Endothelial cell of umbilical vein (primary cell): ENCODE measurements around the gene STON2. TPM values are rescaled to one million over a fixed set of nuclear protein-coding genes. Genes with fewer than 3 reads are reported as not detected.

ENCODE experiments used
- BruUV-seq: library from RNA; stranded (reverse); fragments of 400-500 nt; replicated peaks from 2 replicates; lab custom pipeline; 2021; lab: Mats Ljungman, UMichigan
- CTCF ChIA-PET: fragments of 300-600, 350-600 bp; sonication (Branson Sonifier 250); formaldehyde crosslinking; loops from one replicate; lab custom pipeline; 2021; ENCODE audit warnings: antibody characterized with exemption, inconsistent platforms; lab: Charles Lee
- POLR2A ChIA-PET: fragments of 300-600, 350-600 bp; sonication (Branson Sonifier 250); formaldehyde crosslinking; loops from one replicate; lab custom pipeline; 2021; ENCODE audit warnings: antibody characterized with exemption, inconsistent platforms; lab: Charles Lee
- DNase-seq: peaks from one replicate; pipeline ENCODE4 v3.0.0-alpha.2; 2011; ENCODE audit warnings: low read depth, low spot score
- FAIRE-seq: peaks from 2 replicates; lab custom pipeline; 2011; peaks lifted over from hg19 to GRCh38; lab: Jason Lieb, UNC
- H2AFZ ChIP-seq: 2 replicates; pipeline ENCODE4 v1.6.0; 2012; ENCODE audit warnings: low read depth, low read length, control low read depth, inconsistent platforms
- H3K27ac ChIP-seq: 2 replicates; pipeline ENCODE4 v1.5.1; 2011; ENCODE audit warnings: low read depth, mild to moderate bottlenecking, control low read depth, low read length, moderate library complexity; ENCODE audit not compliant: insufficient read depth
- H3K27me3 ChIP-seq, 2 experiments: 2 replicates each; pipeline versions ENCODE4 v1.6.0 to v1.6.1; 2011; ENCODE audit warnings: low read length in 2 of 2, mixed read lengths in 1 of 2; ENCODE audit not compliant: control insufficient read depth in 2 of 2, insufficient read depth in 2 of 2
- H3K36me3 ChIP-seq, 2 experiments: 2 replicates in 1 of 2; 3 replicates in 1 of 2; pipeline ENCODE4 v1.5.1; 2011; ENCODE audit warnings: low read length in 2 of 2, mild to moderate bottlenecking in 1 of 2, moderate library complexity in 1 of 2; ENCODE audit not compliant: control insufficient read depth in 2 of 2, insufficient read depth in 2 of 2; ENCODE audit errors: extremely low read depth in 1 of 2
- H3K4me1 ChIP-seq: 3 replicates; pipeline ENCODE4 v1.5.1; 2011; ENCODE audit warnings: mild to moderate bottlenecking, low read length; ENCODE audit not compliant: control insufficient read depth, insufficient read depth; ENCODE audit errors: extremely low read depth
- H3K4me2 ChIP-seq: 2 replicates; pipeline ENCODE4 v1.6.1; 2011; ENCODE audit warnings: low read length, control low read depth, mixed read lengths; ENCODE audit not compliant: insufficient read depth
- H3K4me3 ChIP-seq, 3 experiments: fragments of 200-600 bp in 1 of 3; sonication (generic), shearing (Covaris generic) in 1 of 3; replicated peaks in 1 of 3; 2 replicates each; pipeline ENCODE4 v1.5.1; 2011 to 2016; ENCODE audit warnings: control low read depth in 3 of 3, low read length in 3 of 3, mild to moderate bottlenecking in 2 of 3, inconsistent platforms in 1 of 3, low read depth in 1 of 3, moderate library complexity in 1 of 3; ENCODE audit not compliant: insufficient read depth in 1 of 3
- H3K79me2 ChIP-seq: 2 replicates; pipeline ENCODE4 v1.6.0; 2012; ENCODE audit warnings: low read length, inconsistent platforms; ENCODE audit not compliant: control insufficient read depth, insufficient read depth
- H3K9ac ChIP-seq: replicated peaks from 2 replicates; pipeline ENCODE3; 2011; ENCODE audit warnings: low read length, control low read depth; ENCODE audit not compliant: insufficient read depth; ENCODE audit errors: extremely low read depth
- H3K9me1 ChIP-seq: replicated peaks from 3 replicates; pipeline ENCODE4 v1.6.0; 2011; ENCODE audit warnings: mild to moderate bottlenecking, low read length; ENCODE audit not compliant: control insufficient read depth, insufficient read depth; ENCODE audit errors: extremely low read depth
- H3K9me3 ChIP-seq: replicated peaks from 2 replicates; pipeline ENCODE4 v1.5.1; 2012; ENCODE audit warnings: low read length, inconsistent platforms; ENCODE audit not compliant: control insufficient read depth, insufficient read depth
- H4K20me1 ChIP-seq: replicated peaks from 2 replicates; pipeline ENCODE3; 2011; ENCODE audit warnings: mild to moderate bottlenecking, low read length; ENCODE audit not compliant: control insufficient read depth, insufficient read depth; ENCODE audit errors: extremely low read depth
- EZH2 ChIP-seq: IDR thresholded peaks from 2 replicates; pipeline ENCODE4 v1.6.1; 2012; ENCODE audit warnings: borderline replicate concordance, low read depth, mild to moderate bottlenecking, moderate library complexity, low read length, inconsistent platforms; ENCODE audit not compliant: severe bottlenecking
- FOS ChIP-seq: IDR thresholded peaks from 2 replicates; pipeline ENCODE4 v1.6.1; 2011; ENCODE audit warnings: mild to moderate bottlenecking, low read length, moderate library complexity, borderline replicate concordance; ENCODE audit not compliant: insufficient read depth
- GATA2 ChIP-seq: IDR thresholded peaks from 2 replicates; pipeline ENCODE4 v1.7.0; 2011; ENCODE audit warnings: low read depth, mild to moderate bottlenecking, moderate library complexity, mixed read lengths, low read length; ENCODE audit not compliant: insufficient read length, insufficient read depth
- JUN ChIP-seq: IDR thresholded peaks from 2 replicates; pipeline ENCODE4 v1.6.1; 2011; ENCODE audit warnings: borderline replicate concordance, low read depth; ENCODE audit not compliant: insufficient read length, insufficient read depth
- MAX ChIP-seq: IDR thresholded peaks from 2 replicates; pipeline ENCODE4 v1.6.1; 2011; ENCODE audit not compliant: insufficient read depth, insufficient read length
- MYC ChIP-seq: IDR thresholded peaks from one replicate; pipeline ENCODE4 v1.6.1; 2011; ENCODE audit warnings: mild to moderate bottlenecking, low read depth, low read length
- POLR2A ChIP-seq: IDR thresholded peaks from 2 replicates; pipeline ENCODE4 v1.6.1; 2012; ENCODE audit warnings: low read depth, mild to moderate bottlenecking, control low read depth, low read length
- POLR2AphosphoS5 ChIP-seq: IDR thresholded peaks from 2 replicates; pipeline ENCODE4 v1.6.1; 2012; ENCODE audit warnings: low read depth, mild to moderate bottlenecking, control low read depth, low read length, moderate library complexity; ENCODE audit not compliant: insufficient read depth
- dilution Hi-C: fragments of 300-500 bp; cut with MboI; formaldehyde crosslinking; loops from one replicate; pipeline ENCODE4 v1.15.0; 2019; ENCODE audit warnings: low sequenced_read_pairs; ENCODE audit not compliant: extremely low pct_ligation_motif_present
- intact Hi-C: fragments of 100-400 bp; cut with micrococcal nuclease; formaldehyde crosslinking; loops from one replicate; pipeline ENCODE4 v1.10.0; 2022
- polyA plus RNA-seq, 4 experiments: library from polyadenylated mRNA; depleted of rRNA in 3 of 4; stranded (reverse) in 3 of 4; unstranded in 1 of 4; fragments of >200 nt; gene quantifications; 2 replicates each; pipeline versions ENCODE4 v1.2.1 to v1.2.3, GENCODE V29; 2011 to 2012; ENCODE audit warnings: missing spikeins in 1 of 4
- total RNA-seq: library from RNA; stranded (reverse); gene quantifications from 2 replicates; pipeline ENCODE4 v1.2.3, GENCODE V29; 2021
- TF ChIP-seq, protein P1 (sequence below), 2 donors: IDR thresholded peaks; 1 replicate in 1 of 2; 2 replicates in 1 of 2; pipeline ENCODE4 v1.5.1; 2011; ENCODE audit warnings: low read length in 2 of 2, mild to moderate bottlenecking in 2 of 2, moderate library complexity in 2 of 2, control low read depth in 1 of 2, inconsistent platforms in 1 of 2, low read depth in 1 of 2; ENCODE audit not compliant: insufficient read depth in 1 of 2; ENCODE audit errors: extremely low read depth in 1 of 2

The STON2 gene
- total and polyA plus RNA-seq, 2 donors (not counting 3 experiments of a cell fraction or from before 2014, with no cell fraction given), result not detected

DNA sequence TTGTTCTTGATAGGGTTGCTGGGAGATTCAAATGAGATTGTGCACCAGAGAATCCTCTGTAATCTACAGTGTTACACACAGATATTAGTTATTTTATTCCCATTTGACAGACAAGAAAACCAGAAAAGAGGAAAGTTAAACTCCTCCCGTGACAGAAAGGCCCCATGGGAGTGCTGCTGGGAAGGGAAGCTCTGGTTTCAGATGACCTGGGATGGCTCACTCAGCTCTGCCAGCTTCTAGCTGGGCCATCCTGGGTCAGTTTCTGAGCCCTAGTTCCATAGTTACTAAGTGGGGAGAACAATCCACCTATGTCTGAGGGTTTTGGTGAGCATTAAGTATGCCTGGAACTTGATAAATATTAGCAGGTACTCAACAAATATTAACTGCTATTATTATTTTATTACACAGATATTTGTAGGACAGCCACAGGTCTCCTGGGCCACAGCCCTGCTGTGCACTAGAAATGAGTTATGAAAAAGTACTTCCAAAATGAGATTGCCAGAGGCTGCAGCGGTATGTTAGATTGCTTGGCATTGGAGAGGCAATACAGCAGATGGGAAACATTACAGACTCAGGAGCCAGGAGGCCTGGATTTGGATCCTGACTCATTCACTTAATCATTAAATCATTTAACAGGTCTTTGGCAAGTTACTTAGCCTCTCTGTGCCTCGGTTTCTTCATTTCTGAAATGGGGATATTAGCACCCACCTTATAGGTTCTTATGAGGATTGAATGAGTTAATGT lies 47.1 kb upstream of the STON2 start:
- H2AFZ ChIP-seq, result no peak overlapping the region
- ChIA-PET CTCF (no interaction called here), POLR2A (no interaction called here)
- dilution Hi-C loops, result no loop called here
- no peaks in the 10 kb centered on the region for H3K9me1 ChIP-seq
- H3K9ac ChIP-seq, result no peak overlapping the region
- H3K27ac ChIP-seq, result no peak overlapping the region
- H3K4me2 ChIP-seq, result no peak overlapping the region
- no peak for FAIRE-seq
- no peak overlapping the region for H3K4me3 ChIP-seq
- TF ChIP-seq MYC, result no peak
- TF ChIP-seq FOS, result no peak
- no peak for TF ChIP-seq POLR2AphosphoS5
- TF ChIP-seq, protein P1, sequence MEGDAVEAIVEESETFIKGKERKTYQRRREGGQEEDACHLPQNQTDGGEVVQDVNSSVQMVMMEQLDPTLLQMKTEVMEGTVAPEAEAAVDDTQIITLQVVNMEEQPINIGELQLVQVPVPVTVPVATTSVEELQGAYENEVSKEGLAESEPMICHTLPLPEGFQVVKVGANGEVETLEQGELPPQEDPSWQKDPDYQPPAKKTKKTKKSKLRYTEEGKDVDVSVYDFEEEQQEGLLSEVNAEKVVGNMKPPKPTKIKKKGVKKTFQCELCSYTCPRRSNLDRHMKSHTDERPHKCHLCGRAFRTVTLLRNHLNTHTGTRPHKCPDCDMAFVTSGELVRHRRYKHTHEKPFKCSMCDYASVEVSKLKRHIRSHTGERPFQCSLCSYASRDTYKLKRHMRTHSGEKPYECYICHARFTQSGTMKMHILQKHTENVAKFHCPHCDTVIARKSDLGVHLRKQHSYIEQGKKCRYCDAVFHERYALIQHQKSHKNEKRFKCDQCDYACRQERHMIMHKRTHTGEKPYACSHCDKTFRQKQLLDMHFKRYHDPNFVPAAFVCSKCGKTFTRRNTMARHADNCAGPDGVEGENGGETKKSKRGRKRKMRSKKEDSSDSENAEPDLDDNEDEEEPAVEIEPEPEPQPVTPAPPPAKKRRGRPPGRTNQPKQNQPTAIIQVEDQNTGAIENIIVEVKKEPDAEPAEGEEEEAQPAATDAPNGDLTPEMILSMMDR (IDR thresholded peaks at IDR 0.05; ENCODE audit: extremely low read depth in 1 of 2, insufficient read depth in 1 of 2, low read depth in 1 of 2, low read length in 2 of 2), result no peak
- no peak for TF ChIP-seq POLR2A
- no peak for TF ChIP-seq GATA2
- TF ChIP-seq MAX, result no peak
- TF ChIP-seq EZH2, result no peak
- TF ChIP-seq JUN, result no peak
- no peaks in the 10 kb centered on the region for H3K79me2 ChIP-seq
- no peaks in the 10 kb centered on the region for H3K9me3 ChIP-seq
- H3K36me3 ChIP-seq, result no peaks in the 10 kb centered on the region
- BruUV-seq, result no TSS peak
- no peaks in the 10 kb centered on the region for H4K20me1 ChIP-seq
- H3K27me3 ChIP-seq, result peaks cover 2 to 10% of the 10 kb centered on the region in 2 experiments
- DNase-seq, result no peak
- no peaks in the 10 kb centered on the region for H3K4me1 ChIP-seq
- intact Hi-C loops, result no loop called here
